NCI-H128 (cell line): ENCODE data around the gene LEMD1.
"Not testable (repeated sequence)": the region's sequence is repeated elsewhere in the genome, so short reads cannot be mapped to it uniquely, and the experiment has no call there.

ENCODE experiments used
- DNase-seq: peaks from one replicate; lab custom pipeline; 2025; ENCODE audit not compliant: unreplicated experiment; lab: John Stamatoyannopoulos, UW

The LEMD1 gene

DNA sequence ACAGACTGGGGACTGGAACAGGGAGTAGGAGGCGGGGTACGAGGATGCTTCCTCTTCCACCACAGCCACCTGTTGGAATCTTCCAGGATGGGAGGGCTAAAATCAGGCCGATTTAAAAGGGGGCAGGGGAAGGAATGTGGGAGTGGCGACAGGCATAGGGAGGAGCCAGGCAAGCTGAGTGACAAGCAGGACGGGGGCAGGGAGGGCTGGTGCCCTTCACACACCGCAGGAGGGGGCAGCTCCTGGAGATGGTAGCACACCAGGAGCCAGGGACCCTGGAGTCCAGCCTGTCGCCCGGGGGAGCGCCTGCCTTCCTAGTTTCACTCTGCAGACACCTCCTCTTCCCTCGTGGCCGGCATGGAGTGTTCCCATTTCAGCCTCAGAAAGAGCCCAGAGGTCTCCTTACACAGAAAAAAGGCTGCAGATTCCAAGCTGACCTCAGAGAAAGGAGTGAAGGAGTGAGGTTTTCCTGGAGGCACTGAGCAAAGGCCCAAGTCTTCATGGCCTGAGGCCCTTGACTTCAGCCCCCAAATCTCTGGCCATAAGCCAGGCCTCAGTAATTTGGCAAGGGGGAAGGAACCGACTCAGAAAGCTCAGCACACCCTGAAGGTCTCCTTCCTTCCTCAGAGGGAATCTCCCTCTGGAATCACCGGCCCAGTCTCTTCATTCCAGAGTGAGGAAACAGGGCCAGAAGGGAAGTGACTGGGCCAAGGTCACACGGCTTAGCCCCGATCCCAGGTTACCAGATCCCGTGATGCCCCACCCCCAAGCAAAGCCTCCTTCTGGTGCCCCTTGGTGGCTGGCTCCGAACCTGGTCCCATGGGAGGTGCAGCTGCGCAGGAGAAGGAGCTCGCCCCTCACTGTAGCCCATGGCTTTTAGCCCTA is 25.8 kb upstream of the LEMD1 start:
- no peak for DNase-seq

DNA sequence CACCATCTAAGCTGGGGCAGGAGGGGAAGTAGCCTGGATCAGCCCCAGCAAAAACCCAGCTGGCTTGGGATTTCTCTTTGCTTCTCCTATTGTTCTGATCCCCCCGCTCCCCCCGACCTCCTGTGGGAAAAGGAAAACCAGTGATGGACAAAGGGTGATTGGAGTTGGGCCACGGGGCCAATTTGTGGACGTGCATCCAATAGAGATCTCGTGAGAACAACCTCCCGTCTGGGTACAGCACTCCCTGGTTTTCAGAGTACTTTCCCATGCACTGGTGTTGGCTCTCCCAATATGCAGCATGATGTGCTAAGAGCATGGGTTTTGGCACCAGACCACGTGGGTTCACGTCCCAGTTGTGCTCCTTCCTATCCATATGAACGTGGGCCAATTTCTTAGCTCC is 25.0 kb upstream of the LEMD1 start:
- no peak for DNase-seq

DNA sequence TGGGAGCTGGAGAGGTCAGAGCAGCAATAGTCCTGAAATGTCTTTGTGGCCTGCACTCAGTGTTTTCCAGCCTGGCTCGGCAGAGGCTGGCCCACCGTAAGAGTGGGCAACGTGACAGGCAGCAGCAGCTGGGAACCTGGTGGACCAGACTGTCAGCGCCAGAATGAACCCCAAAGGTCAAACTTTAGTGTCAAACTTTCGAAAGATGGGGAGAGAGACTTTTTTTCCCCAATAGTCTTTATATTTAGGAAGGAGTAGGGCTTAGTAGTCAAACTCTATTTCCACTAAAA is 23.7 kb upstream of the LEMD1 start:
- no peak for DNase-seq

DNA sequence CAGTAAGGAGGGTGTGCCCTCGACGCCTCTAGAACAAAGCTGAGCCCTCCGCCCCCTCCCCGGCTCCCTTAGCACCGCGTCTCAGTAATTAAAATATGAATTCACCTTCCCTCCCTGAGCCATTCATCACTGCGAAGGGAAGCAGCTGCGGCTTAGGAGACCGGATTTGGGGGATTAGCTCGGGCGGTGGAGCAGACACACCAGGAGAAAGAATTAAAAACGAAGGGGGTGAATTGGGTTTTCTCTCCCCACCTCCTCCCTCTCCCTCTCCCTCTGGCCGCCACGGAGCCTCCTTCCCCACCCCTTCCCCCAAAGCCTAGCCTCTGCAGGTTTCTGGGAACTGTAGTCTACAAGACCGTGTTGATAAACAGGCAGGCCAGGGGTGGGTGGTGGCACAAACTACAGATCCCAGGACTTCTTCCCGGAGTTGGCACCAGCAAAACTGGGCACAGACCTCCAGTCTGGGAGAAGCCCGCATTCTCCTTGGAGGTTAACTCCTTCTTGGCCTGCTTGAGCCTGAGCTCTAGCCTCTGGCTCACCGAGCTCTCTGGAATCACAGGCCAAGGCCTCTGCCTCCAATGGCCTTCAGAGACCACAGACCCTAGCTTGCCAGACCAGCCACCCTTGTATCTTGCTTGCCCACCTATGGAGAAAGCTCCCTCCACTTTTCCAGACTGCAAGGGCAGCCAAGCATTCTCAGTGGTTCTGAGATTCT is 23.2 kb upstream of the LEMD1 start:
- DNase-seq, result no peak

DNA sequence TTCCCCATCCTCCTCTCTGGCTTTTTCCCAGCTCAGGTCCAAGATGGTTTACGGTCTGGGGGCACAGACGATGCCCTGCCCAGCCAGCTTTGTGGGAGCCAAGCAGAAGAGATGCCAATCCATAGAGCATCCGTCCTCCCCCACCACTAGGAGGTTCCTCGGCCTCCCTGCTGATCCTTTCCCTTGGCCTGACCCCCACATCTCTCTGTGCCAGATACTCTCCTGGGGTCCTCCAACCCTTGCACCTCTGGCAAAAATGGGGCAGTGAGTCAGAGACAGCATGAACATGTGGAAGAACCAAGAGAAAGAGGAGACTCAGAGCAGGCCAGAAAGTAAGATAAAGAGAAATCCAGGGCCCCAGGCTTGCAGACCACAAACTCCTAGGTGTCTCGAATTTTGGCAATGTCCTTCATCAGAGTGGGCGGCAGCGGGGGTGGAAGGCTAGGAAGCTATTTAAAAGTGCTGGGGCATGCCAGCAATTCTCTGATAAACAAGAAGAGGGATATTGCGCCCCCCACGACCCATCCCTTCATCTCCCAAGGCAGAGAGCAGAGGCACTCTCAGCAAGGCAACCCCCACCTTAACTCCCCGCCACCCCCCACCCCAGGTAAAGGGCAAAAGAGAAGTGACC is 22.6 kb upstream of the LEMD1 start:
- no peak for DNase-seq

DNA sequence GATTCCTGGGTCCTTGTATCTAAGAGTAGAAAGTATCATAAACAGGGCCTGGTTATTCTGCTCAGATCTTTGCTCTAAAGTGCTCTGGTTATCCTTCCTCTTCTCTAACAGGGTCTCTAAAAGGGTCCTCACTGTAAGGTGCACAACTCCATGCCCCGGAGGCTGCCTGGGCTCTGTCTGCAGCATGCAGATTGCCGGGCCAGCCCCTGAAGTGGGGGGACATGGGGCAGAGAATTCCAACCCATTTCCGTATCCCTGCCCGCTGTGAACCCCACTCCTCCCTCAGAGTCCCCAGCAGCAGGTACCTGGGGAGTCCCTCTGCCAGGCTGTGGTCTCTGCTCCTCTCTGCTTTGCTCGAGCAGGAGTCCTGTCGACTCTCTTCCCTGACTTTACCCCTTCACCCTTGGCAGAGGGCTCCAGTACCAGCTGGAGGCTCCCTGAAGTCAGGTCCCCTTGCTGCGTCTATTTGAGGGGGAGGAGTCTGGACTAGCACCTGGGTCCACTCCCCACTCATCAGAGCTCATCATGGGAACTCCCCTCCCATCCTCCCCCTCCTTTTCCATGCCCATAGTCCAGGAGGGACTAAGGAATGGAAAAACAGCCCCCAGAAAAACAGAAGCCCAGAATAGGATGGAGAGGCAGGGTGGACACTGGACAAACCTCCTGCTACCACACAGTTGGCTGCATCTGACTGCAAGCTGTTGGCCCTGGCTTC is 21.9 kb upstream of the LEMD1 start:
- DNase-seq, result no peak

DNA sequence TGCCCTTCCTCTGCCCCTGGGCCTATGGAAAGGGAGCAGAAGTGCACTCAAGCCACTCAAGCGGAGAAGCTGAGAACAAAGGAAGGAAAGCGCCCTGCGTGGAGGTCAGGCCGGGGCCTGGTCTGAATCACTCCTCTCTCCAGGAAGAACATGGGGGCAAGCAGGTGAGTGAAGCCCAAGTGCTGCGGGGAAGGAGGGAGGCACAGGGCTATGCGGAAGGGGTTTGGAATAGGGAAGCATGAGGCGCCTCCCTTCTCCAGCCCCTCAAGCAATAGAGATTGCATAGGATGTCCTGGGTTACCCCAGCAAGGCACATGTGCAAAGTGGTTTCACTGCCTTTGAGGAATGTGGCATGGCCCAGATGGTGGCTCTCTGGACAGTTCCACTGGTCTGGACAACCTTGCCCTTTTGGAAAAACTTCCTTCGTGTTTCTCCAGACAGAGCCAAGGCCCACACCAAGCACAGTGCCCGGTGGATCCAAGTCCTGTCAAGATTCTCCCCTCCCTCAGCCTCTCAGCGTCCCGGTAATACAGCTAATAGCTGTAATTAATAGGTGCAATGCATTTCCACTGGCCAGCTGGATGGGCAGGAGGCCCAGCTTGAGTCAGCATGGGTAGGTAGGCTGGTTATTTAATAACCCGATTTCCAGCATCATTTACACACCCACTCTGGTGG is 20.3 kb upstream of the LEMD1 start:
- DNase-seq, result no peak

DNA sequence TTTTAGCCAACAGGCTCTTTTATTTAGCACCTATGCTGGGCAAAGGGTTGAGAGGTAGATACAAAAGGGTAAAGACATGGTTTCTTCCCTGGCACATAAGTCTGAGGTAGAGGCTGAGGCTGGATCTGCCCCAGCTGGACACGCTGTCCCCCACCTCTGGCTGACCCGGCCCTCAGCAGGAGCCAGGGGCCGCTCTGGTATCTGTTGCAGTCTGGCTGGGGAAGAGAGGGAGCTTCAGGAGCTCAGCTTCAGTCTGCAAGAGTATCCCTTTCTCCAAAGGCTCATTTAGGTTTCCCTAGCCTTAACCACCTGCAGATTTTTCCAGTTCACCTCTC is 19.8 kb upstream of the LEMD1 start:
- no peak for DNase-seq

DNA sequence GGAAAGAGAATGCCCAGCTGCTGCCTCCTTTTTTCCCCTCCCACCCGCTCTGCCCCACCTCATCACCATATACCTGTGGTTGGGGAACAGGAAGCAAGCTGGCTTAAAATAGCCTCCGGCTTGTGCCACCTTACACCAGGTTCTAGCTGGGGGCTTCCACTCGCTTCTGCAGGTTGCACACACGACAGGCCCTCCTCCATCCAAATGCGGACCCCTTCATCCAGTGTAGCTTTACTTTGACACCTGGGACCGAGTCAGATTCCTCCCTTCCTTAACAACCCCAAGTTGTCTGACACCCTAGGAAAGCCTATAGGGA is 19.4 kb upstream of the LEMD1 start:
- DNase-seq, result no peak

DNA sequence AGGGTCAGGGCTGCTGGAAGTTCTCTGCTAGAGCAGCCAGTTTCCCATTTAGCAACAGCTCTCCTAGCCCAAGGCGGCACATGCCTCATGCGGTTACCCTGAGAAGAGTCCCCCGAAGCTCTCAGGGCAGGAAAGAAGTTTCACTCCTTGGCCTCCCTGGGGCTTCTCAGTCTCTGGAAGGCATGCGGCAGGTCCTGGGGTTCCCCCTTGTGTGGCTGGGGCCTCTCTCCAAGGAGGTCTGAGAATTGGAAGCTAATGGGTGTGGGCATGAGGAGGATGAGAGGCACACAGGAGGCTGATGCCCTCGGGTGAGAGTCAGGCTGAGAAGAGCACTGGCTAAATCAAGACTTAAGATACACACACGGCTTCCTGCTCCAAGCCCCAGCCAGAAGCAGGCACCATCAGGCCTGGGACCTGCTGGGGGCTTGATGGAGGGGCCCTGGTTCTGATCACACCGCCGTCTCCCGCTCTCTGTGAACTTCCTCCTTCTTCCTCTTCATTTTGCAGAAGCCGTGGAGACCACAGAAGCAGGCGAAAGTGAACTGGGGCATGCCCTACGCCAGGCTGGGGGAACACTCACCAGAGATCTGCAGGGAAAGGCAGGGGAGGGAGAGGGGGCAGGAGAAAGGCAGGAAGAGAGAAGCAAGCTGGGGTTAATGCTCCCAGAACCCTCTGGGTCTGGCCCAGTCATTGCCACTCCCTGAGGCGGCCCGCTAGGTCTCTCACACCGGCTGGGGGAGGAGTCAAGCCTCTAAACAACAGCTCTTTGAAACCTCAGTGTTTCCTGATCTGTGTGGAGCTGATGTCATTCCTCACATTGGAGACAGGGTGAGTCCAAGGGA is 18.8 kb upstream of the LEMD1 start:
- DNase-seq, result no peak

DNA sequence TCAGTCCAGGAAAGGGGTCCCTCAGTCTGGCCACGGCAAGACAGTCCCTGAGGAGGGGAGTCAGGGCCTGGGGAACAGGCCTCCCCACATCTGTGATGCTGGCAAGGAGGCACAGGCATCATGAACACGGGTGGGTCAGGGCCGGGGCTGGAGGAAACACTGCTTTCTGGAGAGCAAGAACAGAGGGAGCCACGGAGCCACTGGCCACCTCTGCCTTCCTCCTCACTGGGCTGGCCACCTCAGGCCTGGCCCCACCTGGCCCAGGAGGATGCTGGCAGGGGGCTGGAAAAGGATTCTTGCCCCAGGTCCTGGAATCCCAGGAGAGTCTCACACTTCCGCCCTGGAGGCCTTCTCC is 18.2 kb upstream of the LEMD1 start:
- no peak for DNase-seq

DNA sequence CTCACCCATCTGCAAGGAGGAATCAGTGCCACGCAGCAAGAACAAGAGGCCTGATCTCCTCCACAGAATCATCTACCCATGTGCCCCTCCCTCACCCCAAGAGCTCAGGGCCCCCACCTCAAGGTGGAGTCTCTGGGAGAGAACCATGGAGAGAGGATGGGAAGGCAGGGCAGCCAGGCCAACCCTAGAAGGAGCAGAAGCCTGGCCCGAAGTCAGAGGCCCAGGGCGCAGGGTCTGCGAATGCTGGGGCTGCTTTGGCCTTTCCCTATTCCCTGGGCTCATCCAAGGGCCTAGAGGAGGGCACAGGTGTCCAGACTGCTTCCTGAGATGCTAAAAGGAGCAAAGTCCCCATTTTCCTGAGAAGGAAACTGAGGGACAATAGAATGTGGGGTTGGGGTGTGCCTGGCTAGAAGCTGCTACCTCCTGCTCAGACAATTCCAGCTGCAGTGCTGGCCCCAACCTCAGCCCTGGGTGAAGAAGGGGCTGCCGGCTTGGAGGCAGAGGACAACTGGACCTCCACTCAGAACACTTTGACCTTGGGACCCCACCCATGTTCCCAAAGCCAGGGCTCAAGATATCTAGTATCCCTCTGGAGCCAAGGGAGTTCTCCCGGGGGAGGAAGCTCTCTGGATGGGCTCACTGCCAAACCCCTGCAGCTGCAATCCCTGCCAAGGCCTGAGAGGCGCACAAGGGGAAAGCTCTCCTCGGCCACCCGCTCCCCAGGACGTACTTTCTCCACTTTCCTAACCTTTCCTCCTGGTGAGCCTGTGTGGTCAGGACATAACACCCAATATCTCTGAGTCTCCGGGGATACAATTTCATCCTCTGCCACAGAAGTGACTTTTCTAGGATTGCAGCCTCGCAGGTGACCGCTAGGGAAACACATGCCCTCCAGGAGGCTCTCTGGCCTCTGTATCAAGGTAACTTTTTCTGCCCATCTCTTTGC is 16.6 kb upstream of the LEMD1 start:
- peak; percentile 23 for DNase-seq

DNA sequence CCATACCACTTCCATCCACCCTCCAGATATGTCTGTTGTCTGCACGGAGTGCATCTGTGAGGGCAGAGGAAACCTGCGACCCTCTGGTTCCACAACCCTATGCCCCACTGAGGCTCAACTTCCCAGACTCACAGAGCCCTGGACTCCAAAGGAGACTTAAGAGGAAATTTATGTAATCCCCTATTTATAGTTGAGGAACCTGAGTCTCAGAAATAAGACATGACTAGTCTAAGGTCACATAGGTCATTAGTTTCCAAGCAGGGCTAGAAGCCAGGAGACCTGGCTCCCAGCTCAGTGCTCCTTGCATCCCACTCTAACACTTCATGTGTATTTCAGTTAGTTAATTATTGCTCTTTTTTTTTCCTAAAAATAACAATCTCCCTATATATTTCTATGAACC is 15.7 kb upstream of the LEMD1 start:
- DNase-seq, result no peak

DNA sequence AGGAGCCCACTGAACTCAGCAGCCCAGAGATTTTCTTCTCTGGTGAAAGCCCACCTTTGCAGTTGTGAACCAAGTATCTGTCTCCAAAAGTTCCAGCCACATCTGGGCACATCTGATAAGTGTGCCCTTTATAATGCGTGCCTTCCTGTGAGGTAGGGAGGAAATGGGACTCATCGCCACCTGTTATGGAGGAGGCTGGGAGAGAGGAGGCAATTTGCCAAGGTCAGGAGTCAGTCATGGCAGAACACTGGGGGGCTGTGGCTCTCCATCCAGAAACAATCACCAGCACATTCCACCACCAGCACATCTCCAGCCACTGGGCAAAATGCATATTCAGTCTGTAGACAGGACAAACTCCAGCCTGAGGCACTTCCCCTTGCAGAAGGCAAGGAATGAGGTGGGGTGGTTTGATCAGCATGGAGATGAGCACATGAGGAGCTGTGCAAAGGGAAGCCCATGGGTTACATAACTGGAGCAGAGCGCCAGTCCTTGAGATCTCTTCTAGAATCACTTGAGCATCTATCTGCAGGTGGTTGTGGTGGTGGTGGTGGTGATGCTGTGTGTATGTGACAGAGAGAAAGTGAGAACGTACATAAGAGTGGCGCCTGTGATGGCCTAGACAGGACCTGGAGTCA is 15.0 kb upstream of the LEMD1 start:
- no peak for DNase-seq

DNA sequence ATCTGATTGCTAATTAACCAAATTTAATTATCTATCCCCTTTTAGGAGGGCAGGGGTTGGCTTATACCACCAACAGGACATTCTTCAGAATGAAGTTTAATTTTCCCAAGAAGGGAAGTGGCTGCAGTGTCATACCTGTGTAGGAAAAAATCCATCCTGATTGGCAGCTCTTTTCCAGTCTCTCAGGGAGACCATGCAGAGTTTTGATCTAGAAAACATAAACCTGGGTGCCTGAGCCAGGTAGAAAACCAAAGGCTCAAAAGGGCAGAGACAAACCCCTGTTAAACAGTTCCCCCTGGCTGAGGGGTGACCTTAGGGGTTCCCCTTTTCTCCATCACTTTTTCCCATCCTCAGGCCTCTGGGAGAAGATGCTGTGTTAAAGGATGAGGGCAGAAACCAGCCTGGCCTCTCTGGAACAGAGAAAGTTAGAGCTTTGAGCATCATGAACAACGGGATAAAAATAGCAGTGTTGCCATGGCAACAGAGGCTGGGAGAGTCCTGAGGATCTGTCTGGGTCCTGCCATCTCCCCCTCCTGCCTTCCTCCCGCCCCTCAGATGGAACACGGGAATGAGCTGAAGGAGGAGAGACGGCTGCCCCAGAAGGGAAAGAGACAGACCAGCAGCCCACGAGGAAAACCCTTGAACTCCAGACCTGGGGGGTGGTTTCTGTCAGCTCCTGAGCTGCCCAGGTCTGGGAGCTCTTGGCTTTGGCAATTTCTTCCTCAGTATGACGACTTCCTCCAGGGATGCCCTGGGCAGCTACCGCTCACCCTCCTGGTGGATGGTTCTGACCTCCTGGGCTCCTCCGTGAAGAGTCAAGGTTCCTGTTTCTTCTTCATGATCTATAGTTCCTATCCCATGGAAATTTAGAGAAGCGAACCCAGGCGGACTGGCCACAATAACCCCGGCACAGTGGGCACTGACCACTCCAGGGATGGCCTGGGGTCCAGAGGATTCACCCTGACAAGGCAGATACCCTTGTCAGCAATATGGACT is 14.0 kb upstream of the LEMD1 start:
- no peak for DNase-seq

DNA sequence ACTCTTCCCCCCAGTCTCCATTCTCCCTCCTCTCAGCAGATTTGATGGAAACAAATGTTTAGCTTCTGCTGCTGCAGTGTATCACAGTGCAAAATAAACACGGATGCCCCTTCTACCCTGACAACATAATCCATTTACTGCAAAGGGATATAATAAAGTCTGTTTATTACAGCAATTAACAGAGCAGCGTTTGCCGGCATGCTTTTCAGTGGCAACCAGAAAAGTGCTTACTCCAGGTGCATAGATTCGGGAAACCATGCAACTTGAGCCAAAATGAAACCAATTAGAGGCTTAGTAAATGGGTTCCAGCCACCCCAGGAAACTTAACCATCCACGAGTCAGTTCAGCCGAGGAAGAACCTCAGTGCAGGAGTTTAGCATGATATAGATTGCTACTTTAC is 12.9 kb upstream of the LEMD1 start:
- DNase-seq, result no peak

DNA sequence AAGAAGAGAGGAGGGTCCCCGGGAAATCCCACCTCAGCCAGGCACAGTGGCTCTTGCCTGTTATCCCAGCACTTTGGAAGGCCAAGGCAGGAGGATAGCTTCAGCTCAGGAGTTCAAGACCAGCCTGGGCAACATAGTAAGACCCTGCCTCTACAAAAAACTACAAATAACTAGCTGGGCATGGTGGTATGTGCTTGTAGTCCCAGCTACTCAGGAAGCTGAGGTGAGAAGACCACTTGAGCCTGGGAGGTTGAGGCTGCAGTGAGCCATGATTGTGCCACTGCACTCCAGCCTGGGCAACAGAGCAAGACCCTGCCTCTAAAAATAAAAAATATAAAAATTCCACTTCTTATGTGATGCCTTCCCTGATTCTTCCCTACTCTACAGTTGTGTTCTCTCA is 10.8 kb upstream of the LEMD1 start:
- DNase-seq, result not testable (repeated sequence)

DNA sequence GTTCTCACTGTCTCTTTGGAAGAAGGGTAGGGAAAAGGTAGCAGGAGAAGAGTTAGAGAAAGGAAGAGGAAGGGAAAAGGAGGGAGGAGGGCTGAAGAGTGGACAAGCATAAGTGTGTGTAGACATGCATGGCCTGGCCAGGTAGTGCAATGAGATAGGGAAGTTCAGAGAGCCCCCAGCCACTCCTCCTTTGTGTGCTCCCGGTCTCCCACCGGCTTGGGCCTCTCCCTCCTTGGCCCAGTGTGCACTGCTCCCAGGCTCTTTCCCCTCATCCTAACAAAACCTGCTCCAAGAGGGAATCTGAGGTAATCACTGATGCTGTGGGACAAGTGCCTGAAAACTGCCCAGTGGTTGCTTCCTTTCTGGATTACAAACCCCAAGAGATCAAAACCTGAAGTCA is 10.3 kb upstream of the LEMD1 start:
- DNase-seq, result no peak
